Muscle of back (tissue), 11 donors: ENCODE results near the gene GALNT10. TPM values are rescaled to one million over a fixed set of nuclear protein-coding genes. Genes with fewer than 3 reads are reported as not detected.

Experiments
- DNase-seq, 3 donors: peaks; one replicate each; pipeline versions ENCODE4 v3.0.0 to v3.0.0-alpha.2; 2013
- polyA plus RNA-seq, 10 donors: library from polyadenylated mRNA; unstranded; fragments of 120-200 nt; gene quantifications; one replicate each; pipeline ENCODE4 v1.2.1, GENCODE V29; 2013; ENCODE audit not compliant: insufficient read length in 10 of 10

The GALNT10 gene
- polyA plus RNA-seq, 10 donors = 19.7 to 27.9 (median 23.3) TPM

DNA sequence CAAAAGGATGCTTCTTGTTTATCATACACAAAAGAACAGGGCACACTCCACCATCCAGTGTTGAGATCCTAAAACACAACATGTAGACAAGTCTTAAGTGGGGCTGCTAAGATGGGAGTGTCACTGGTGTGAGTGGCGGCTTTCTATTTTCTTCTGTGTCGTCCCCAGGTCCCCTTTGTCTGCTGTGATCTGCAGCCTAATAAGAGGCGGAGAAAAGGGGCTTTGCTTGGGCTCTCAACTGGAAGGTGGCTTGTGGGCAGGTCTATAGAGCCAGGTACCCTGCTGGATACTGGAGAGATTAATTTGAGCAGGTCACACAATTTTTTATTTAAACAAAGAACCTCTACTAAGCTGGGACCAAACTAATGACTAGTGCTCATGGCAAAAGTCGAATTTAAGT is 129.2 kb downstream of the GALNT10 start:
- no peak for DNase-seq

DNA sequence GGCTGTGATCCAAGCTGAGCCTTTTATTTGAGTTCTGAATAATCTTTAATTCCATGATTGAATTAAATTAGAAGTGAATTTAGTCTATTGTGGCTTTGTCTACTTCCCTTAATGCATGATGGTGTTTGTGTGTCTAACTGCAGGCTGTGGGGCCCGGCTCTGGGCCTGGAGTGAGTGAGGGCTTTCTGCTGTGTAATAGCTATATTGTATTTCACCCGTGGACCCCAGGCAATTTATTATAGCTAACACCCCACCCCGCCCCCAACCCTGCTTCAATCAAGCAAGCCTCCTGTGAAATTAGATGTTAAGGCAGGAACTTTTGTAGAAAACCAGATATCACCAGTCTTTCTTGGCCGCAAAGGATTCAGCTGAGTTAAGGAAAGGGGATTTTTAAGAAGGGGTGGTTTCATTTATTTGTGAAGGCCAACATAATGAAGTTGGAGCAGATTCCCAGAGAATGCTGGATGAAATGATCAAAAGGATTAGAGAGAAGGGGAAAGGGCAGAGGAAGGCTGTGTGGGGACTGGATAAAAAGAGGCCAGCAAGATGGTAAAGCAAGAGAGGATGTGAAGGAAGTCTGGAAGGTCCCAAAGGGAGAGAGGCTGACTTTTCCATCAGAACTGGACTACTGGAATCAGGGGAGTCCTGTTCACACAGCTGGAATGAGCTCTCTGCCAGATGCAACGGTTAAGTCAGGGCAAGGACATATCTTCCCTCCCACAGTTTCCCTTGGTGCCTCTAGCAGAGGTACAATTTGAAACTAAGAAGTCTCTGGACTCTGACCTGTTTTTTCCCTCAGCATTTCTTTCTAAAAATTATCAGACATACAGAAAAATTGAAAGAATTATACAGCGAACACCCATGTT is 129.9 kb downstream of the GALNT10 start:
- DNase-seq = peak; percentile 43 to 87 (median 72)

DNA sequence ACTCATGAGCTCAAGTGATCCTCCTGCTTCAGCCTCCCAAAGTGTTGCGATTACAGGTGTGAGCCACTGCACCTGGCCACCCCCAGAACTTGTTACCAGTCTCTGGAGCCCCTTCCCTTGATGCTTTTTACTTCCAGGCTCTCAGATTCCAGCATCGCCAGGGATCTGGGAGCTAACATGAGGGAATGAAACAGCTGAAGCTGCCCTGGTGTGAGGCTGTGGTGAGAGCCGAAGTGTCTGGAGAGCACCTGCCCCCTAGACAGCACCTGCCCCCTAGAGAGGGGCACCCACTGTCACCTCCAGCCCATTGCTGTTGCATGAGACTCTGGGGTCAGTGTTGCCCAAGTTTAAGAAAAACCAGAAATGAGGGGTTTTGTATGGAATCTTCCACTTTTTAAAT is 131.0 kb downstream of the GALNT10 start:
- no peak for DNase-seq

DNA sequence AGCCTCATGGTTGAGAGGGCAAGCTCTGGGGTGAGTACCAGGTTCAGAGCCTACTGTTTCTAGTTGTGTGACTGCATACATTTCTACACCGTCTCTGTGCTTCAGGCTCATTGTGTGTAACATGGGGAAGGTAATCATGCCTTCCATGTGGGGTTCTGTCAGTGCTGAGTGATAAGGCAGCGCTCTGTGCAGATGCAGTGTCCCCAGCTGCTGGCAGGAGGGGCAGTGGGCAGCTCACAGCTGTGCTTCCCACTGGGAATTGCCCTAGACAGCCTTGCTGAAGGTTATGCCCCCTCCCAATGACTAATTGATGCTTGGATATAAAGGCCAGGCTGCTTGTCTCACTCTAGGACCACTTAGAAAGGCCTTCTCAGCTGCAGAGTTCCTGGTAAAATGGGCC is 133.5 kb downstream of the GALNT10 start:
- DNase-seq = no peak

DNA sequence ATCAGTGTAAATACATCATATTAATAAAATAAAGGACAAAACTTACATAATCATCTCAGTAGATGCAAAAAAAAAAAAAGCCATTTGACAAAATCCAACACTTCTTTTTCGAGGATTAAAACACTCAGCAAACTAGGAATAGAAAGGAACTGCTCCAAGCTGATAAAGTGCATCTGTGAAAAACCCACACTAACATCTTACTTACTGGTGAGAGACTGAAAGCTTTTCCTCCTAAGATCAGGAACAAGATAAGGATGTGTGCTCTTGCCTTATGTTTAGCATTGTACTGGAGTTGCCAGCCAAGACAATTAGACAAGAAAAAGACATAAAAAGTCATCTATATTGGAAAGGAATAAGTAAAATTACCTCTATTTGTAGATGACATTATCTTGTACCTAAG is 135.0 kb downstream of the GALNT10 start:
- DNase-seq = no peak

DNA sequence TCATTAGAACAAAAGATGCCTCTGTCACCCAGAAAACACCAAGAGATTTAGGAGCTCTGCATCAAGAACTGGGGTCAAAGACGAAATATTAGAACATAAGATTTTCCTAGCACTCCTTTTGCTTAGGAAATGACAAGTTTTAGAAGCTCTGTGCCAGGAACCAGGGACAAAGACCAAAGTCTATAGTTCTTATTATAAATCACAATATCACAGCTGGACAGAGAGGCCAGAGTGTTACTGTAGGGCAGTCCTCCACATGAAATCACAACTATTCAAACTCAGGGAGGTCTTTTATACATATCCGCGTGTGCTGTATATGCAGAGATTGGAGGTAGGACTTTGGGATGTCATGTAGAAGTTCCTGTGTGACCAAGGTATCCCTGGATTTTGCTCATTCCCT is 138.5 kb downstream of the GALNT10 start:
- DNase-seq = no peak

DNA sequence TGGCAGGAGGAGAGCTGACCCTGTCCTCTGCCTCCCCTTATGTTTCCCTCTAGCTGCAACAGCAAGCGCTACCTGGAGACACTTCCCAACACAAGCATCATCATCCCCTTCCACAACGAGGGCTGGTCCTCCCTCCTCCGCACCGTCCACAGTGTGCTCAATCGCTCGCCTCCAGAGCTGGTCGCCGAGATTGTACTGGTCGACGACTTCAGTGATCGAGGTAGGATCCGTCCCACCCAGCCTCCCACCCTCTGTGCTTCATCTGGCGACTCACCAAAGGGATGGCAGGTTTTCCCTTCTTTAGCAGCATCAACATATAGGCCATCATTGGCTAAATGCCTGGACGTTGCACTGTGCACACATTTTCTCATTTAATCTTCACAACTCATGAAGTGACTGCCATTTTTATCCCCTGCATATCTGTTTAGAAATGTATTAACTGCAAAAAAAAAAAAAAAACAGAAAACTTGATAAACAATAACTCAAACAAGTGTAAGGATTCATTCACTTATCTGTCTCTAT is 139.0 kb downstream of the GALNT10 start:
- no peak for DNase-seq

DNA sequence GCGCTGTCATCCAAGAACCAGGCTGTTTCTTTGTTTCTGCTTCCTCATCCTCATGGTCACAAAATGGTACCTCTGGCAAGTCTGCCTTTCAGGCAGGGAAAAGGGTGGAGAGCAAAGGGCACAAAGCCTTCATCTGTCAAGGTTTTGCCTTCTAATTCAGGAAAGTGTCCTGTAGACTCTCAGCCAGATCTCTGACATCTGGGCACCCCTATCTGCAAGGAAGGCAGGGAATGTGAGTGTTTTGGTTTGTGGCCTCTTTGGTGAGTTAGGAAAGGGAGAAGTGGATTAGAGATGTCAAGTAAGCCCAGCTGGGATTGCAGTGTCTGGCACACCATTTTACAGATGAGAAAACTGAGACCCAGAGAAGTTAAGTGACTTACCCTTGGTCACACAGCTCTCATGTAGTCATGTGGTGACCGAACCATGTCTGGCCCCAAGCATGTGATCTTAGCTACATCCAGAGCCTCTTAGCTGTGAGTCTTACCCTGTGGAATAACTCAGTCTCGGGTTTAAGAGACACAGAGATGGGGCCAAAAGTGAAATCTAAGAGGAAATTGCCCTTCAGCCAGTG is 139.6 kb downstream of the GALNT10 start:
- no peak for DNase-seq

DNA sequence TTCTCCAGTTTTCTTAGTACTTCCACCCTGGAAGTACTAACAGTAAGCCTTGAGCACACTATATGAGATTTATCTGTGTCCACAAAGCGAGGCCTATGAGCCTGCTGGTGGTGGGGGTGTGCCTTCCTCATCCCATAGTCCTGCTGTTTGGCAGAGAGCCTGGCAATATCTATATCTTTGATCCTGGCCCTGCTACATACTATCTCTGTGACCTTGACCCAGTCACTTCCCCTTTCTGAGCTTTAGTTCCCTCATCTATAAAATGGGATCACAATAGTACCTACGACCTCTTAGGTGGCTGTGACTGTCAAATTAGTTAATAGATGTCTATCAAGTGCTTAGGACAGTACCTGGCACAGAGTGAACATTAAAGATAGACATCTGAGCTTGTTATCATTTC is 140.7 kb downstream of the GALNT10 start:
- no peak for DNase-seq

DNA sequence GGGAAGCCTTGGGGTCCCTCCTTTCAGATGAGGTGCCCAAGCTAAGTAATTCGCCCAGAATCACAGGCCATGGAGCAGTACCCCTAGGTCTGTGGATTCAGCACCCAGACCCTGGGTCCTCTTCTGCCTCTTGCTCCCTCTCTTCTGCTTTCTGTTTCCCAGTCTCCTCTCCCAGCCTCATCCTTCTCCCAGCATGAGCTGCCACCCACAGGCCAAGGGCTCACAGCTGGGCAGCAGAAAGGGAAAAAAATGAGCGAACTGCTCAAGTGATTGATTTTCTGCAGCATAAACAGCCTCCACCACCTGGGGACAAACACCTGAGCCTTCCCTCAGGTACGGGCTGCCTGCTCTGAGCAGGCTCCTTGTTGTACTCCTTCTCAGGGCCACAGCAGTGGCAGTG is 141.4 kb downstream of the GALNT10 start:
- no peak for DNase-seq

DNA sequence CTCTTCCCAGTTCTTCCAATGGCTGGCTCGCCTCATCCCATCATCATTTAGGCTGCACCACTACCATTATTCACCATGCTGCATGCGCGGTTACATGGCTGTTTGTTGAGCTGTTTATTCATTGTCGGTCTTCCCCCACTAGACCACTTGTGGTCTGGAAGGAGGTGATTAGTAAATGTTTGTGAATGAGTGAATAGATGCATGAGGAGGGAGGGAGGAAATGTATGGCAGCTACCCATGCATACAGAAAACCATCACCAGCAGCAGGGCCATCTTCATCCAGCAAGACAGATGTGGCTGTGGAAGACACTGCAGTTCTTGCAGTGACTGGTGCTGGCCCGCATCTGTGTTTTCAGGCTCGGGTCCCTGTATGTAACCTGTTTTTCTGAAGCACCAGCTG is 141.9 kb downstream of the GALNT10 start:
- no peak for DNase-seq

DNA sequence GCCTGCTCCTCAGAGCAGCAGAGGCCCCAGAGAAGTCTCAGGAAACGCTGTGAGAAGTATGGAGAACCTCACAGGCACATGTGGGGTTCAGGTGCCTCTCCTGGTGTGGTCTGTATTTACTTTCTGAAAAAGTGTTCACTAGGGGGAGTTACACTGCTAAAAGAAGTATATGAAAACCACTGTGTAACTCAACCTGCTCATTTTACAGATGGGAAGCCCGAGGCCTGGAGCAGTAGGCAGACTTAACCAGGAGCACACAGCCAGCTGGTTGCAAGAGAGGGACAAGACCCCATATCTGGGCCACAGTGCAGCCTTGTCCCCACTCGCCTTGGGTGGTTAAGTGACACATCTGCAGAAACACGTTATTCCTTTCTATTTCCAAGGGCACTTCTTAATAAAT is 142.5 kb downstream of the GALNT10 start:
- DNase-seq = no peak

DNA sequence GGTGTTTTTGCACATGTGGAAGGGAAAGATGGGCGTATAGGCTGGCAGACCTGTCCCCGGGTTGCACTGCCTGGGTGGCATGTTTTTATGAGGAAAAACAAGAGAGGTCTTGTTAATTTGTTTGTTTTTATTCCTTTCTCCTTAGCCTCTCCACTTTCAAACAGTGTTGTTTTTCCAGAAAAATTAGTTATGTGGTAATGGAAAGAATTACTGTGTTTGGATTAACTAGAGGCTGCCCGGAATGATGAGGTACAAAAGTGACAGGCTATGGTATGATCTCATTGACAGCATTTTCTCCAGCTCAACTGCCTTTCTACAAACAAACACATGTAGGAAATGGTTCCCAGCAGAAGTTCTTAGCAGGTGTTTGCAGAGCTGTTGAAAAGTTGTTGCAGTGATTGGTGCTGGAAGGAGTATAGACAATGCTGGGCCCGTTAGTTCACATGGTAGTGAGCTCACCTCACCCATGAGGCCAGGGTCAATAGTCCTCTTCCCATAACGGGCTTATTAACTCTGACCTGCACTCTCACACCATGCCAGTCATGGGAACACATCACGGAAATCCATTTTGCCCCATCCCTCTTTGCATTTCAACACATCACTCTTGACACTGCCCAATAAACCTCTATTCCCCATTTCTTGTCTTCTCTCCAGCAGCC is 144.0 kb downstream of the GALNT10 start:
- no peak for DNase-seq

DNA sequence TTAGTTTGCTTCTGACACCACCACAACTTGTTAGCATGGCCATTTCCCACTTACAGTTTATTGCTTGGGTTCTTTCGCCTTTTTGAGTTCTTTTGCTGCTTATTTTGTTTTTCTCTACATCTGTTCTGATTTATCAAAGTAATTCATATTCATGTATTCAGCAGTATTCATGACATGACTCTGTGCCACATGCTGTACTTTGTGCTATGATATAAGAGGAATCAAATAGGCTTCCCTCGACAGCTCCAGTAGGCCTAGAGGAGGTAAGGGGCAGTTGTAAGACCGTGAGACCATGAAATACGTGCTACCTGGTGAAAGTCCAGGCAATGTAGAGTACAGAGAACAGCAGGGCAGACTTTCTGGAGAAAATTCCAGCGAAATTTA is 144.5 kb downstream of the GALNT10 start:
- DNase-seq = no peak

DNA sequence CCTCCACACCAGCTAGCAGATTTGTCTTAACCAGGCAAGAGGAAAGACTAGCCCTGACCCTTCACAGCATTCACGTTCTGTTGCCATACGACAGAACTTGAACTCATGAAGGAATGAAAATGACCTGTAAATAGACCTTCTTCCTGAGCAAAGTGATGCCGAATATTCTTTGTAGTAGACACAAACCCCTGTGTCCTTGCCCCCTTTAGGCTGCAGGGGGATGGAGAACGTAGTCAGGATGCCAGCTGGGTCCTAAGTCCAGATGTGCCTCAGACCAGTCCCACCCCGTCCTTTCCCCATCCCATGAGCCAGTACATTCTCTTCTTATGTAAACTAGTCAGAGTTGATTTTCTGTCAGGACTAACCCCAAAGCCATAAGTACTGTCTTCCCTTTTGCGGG is 151.1 kb downstream of the GALNT10 start:
- no peak for DNase-seq

DNA sequence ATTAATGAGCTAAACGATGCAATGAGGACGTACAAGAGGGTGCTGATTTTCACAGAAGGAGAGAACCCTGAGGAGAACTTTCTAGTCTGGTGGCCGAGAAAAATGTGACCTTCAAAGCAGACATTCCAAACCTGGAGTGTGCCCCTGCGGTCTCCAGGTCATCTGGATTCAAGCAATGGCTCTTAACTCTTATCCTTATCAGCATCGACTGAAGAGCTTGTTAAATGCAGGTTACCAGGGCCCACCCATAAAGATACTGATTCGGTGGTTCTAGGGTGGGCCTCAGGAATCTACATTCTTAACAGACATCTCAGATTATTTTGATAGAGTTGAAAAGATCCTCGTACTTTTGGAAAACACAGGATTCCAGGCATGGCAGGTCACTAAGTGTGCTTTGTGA is 151.7 kb downstream of the GALNT10 start:
- DNase-seq = no peak

DNA sequence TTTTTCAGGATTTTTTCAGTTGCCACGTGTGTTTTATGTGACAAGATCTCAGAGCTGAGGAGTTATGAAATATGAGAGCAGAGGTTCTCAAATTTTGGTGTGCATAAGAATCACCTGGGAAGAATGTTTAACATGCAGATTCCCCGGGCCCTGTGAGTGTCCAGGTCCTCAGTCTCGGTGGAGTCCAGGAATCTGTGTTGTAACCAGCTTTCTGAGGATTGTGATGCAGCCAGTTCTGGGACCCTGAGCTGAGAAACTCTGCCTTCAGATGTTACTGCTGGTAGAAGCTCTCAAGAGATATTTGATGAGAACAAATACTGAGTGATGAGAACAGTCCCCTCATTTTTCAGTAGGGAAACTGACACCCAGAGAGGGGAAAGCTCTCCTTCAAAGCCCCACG is 152.4 kb downstream of the GALNT10 start:
- DNase-seq = no peak

DNA sequence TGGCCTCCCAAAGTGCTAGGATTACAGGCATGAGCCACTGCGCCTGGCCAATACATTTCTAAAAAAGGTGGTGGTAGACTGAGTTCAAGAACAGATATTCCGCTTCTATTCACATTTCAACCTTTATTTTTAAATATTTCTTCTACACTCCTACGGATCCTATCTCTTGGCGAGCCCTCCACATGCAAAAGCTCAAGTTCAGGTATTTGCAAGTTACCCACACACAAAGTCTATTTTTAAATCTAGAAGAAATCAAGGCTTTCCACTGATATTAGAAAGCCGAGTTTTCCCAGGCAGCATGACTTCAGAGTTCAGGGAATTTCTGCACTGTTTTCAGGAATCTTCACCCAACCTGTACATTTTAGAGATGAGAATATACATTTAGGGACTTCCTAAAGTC is 153.9 kb downstream of the GALNT10 start:
- no peak for DNase-seq

DNA sequence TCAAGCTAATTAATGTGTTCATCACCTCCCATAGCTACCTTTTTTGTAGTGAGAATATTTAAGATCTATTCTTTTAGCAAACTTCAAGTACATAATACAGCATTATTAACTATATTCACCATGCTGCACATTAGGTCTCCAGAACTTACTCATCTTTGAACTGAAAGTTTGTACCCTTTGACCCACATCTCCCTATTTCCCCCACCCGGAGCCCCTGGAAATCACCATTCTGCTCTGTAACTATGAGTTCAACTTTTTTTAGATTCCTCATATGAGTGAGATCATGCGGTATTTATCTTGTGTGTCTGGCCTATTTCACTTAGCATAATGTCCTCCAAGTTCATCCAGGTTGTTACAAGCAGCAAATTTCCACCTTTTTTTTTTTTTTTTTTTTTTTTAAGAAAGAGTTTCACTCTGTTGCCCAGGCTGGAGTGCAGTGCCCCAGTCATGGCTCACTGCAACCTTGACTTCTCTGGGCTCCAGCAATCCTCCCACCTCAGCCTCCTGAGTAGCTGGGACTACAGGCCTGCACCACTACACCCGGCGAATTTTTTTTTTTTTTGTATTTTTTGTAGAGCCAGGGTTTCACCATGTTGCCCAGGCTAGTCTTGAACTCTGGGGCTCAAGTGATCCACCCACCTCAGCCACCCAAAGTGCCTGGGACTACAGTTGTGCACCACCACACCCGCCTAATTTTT is 154.9 kb downstream of the GALNT10 start:
- DNase-seq = no peak

DNA sequence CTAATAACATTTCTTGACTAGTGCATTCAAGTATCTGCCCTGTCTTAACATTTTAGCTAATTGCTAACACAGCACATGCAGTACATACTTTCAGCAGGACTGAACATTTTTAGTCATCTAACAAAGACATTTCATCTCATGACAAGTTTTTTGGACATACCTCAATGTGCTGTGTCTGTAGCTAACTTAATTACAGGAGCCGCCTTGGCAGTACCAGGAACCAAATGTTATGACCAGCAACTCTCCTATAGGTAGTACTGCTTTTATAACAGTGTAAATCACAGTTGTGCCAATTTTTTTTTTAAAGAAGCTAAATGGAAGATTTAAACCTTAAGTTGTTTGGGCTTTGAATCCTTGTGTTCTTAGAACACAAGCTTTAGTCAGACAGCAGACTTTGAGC is 155.9 kb downstream of the GALNT10 start:
- DNase-seq = no peak

DNA sequence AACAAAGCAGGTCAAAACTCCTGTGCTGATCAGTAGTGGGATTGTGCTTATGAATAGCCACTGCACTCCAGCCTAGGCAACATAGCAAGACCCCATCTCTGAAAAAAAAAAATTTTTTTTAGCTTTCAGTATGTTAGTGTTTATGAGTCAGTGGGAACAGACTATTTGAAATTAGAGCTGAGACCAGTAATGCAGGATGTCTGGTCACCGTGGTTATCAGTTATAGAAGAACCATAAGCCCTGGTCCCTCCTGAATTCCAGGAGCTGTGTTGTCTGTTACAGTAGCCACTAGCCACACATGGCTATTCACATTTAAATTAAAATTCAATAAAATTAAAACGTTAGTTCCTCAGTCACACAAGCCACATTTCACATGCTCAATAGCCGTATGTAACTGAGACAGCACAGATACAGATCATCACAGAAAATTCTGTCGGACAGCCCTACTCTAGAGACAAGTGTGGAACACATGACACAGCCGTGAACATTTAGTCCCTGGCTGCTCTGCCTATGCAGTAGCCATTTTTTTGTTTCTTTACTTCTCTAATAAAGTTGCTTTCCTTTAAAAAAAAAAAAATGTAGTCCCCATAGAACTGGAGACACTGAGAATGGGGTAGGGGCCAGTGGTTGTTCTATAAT is 159.2 kb downstream of the GALNT10 start:
- DNase-seq = no peak

DNA sequence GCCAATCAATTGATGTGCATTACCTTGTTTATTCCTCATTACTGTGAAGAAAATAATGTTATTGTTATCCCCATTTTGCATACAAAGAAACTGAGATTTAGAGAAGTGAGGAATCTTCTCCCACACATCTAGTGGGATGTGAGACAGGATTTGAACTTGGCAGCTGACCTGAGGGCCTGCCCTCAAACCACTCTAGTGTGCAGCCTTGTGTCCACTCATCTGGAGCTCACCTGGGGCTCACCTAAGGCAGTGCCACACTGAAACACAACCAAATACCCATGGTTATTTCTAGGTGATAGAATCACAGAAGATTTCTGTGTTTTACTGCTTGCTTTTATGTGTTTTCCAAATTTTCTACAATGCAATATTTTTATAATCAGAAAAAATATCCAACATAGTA is 160.6 kb downstream of the GALNT10 start:
- DNase-seq = no peak
